Ishikawa (cell line): ENCODE measurements around the gene PCBP3.

Source experiments
- CEBPB ChIP-seq: IDR thresholded peaks from 2 replicates; pipeline ENCODE4 v1.6.1; 2012
- CREB1 ChIP-seq: IDR thresholded peaks from 2 replicates; pipeline ENCODE4 v1.6.1; 2012; ENCODE audit warnings: low read depth
- EGR1 ChIP-seq: IDR thresholded peaks from 2 replicates; pipeline ENCODE4 v1.6.1; 2012
- EP300 ChIP-seq: IDR thresholded peaks from 2 replicates; pipeline ENCODE4 v1.6.1; 2012; ENCODE audit warnings: borderline replicate concordance
- FOXM1 ChIP-seq: IDR thresholded peaks from 2 replicates; pipeline ENCODE4 v1.6.1; 2012; ENCODE audit warnings: low read depth, borderline replicate concordance
- MAX ChIP-seq: IDR thresholded peaks from 2 replicates; pipeline ENCODE4 v1.6.1; 2012
- NFIC ChIP-seq: IDR thresholded peaks from 2 replicates; pipeline ENCODE4 v1.6.1; 2012
- RAD21 ChIP-seq: IDR thresholded peaks from 2 replicates; pipeline ENCODE4 v1.6.1; 2012; ENCODE audit warnings: low read depth
- REST ChIP-seq: IDR thresholded peaks from 2 replicates; pipeline ENCODE4 v1.6.1; 2012; ENCODE audit warnings: low read depth, mild to moderate bottlenecking
- TAF1 ChIP-seq: IDR thresholded peaks from 2 replicates; pipeline ENCODE4 v1.6.1; 2012; ENCODE audit warnings: low read depth, mild to moderate bottlenecking
- TCF12 ChIP-seq: IDR thresholded peaks from 2 replicates; pipeline ENCODE4 v1.6.1; 2012; ENCODE audit warnings: low read depth
- USF1 ChIP-seq: IDR thresholded peaks from 2 replicates; pipeline ENCODE4 v1.6.1; 2012
- YY1 ChIP-seq: IDR thresholded peaks from 2 replicates; pipeline ENCODE4 v1.6.1; 2012; ENCODE audit warnings: low read depth
- ZBTB7A ChIP-seq: IDR thresholded peaks from 2 replicates; pipeline ENCODE4 v1.6.1; 2012; ENCODE audit warnings: low read depth

The PCBP3 gene

GRCh38 chr21:45636951-45637646 is 6.4 kb upstream of the PCBP3 start:
- no peak for TF ChIP-seq USF1
- no peak for TF ChIP-seq EP300
- TF ChIP-seq NFIC: no peak
- TF ChIP-seq CREB1: no peak
- TF ChIP-seq TAF1: no peak
- TF ChIP-seq RAD21: no peak
- no peak for TF ChIP-seq ZBTB7A
- no peak for TF ChIP-seq REST
- TF ChIP-seq FOXM1: no peak

- TF ChIP-seq CREB1 (no peak), CEBPB (no peak)
Measured at GRCh38 chr21:45637883-45638282, 5.6 kb upstream of the PCBP3 start.

- TF ChIP-seq RAD21: no peak
- TF ChIP-seq YY1: no peak
- no peak for TF ChIP-seq EP300
- no peak for TF ChIP-seq FOXM1
- no peak for TF ChIP-seq TAF1
- TF ChIP-seq CEBPB: no peak
- no peak for TF ChIP-seq USF1
- no peak for TF ChIP-seq TCF12
- TF ChIP-seq EGR1: no peak
- TF ChIP-seq NFIC: no peak
- TF ChIP-seq MAX: no peak
Measured at GRCh38 chr21:45638707-45639106, 4.8 kb upstream of the PCBP3 start.

GRCh38 chr21:45639206-45640000 is 4.1 kb upstream of the PCBP3 start:
- TF ChIP-seq REST: no peak
- no peak for TF ChIP-seq YY1
- no peak for TF ChIP-seq TCF12
- TF ChIP-seq MAX: no peak
- no peak for TF ChIP-seq CREB1

GRCh38 chr21:45640001-45640887 is 3.3 kb upstream of the PCBP3 start:
- TF ChIP-seq FOXM1 (no peak), USF1 (no peak), CREB1 (no peak), RAD21 (no peak), YY1 (no peak), TCF12 (no peak), ZBTB7A (no peak)
